Measurements from ENCODE around the gene GRIN3B.
"Not testable (repeated sequence)": the region's sequence is repeated elsewhere in the genome, so short reads cannot be mapped to it uniquely, and the experiment has no call there.

The GRIN3B gene

GRCh38 chr19:1023883-1024188 is 23.6 kb downstream of the GRIN3B start:
- not testable (repeated sequence) for DNase-seq

- not testable (repeated sequence) for DNase-seq
Measured at GRCh38 chr19:1025080-1025479, 24.9 kb downstream of the GRIN3B start.

GRCh38 chr19:1025960-1026782 is 26.0 kb downstream of the GRIN3B start, which contains the start of gene CNN2:
Gene CNN2, plus strand, starts transcription at chr19:1026608. Its CDS starts 54 bp downstream, at chr19:1026662.
- DNase-seq = no peak

GRCh38 chr19:1026783-1027649 is 26.8 kb downstream of the GRIN3B start:
- DNase-seq = no peak

- no peak for DNase-seq
Measured at GRCh38 chr19:1027650-1028061, 27.4 kb downstream of the GRIN3B start.

- DNase-seq = no peak
Measured at GRCh38 chr19:1028062-1028926, 28.1 kb downstream of the GRIN3B start.

- no peak for DNase-seq
Measured at GRCh38 chr19:1032264-1032867, 32.1 kb downstream of the GRIN3B start.

GRCh38 chr19:1035998-1036621 is 35.9 kb downstream of the GRIN3B start:
- no peak for DNase-seq

GRCh38 chr19:1037621-1038064 is 37.4 kb downstream of the GRIN3B start:
- DNase-seq = no peak

- no peak for DNase-seq
Measured at GRCh38 chr19:1038978-1039645, 38.9 kb downstream of the GRIN3B start.

GRCh38 chr19:1039646-1040475 is 39.6 kb downstream of the GRIN3B start, which contains the start of gene ABCA7:
Gene ABCA7, plus strand, starts transcription at chr19:1040107. Its CDS starts 1,255 bp downstream, at chr19:1041362.
- DNase-seq = peak; percentile 90

- DNase-seq = peak; percentile 70
Measured at GRCh38 chr19:1040476-1041271, 40.5 kb downstream of the GRIN3B start.

- no peak for DNase-seq
Measured at GRCh38 chr19:1041272-1041834, 41.1 kb downstream of the GRIN3B start.

- DNase-seq = no peak
Measured at GRCh38 chr19:1041835-1042685, 41.8 kb downstream of the GRIN3B start.

- DNase-seq = peak; percentile 58
Measured at GRCh38 chr19:1042689-1043511, 42.7 kb downstream of the GRIN3B start.

- no peak for DNase-seq
Measured at GRCh38 chr19:1045247-1045603, 45.0 kb downstream of the GRIN3B start.

GRCh38 chr19:1046117-1046626 is 46.0 kb downstream of the GRIN3B start:
- no peak for DNase-seq
